Stomach (tissue), 9 donors: ENCODE data around the gene SRSF4. TPM values are rescaled to one million over a fixed set of nuclear protein-coding genes. Genes with fewer than 3 reads are reported as not detected.
"Not testable (repeated sequence)": the region's sequence is repeated elsewhere in the genome, so short reads cannot be mapped to it uniquely, and the experiment has no call there.

Experiments
- DNase-seq, 2 donors: peaks; one replicate each; pipeline versions ENCODE4 v3.0.0 to v3.0.0-alpha.2; 2013 to 2019
- H3K27ac ChIP-seq, 5 donors: fragments of 200-600 bp in 4 of 5; sonication (generic) in 4 of 5; one replicate each; pipeline ENCODE4 v1.5.1; 2013 to 2019; ENCODE audit warnings: mild to moderate bottlenecking in 1 of 5, moderate library complexity in 1 of 5
- H3K27me3 ChIP-seq, 3 donors: fragments of 200-600 bp; sonication (generic); one replicate each; pipeline ENCODE4 v1.5.1; 2017 to 2019; ENCODE audit warnings: mixed run types in 1 of 3
- H3K36me3 ChIP-seq, 4 donors: fragments of 200-600 bp; sonication (generic); 1 replicate in 3 of 4; 2 replicates in 1 of 4; pipeline ENCODE4 v1.5.1; 2016 to 2019
- H3K4me1 ChIP-seq, 4 donors: fragments of 200-600 bp; sonication (generic); one replicate each; pipeline ENCODE4 v1.5.1; 2016 to 2019
- H3K4me3 ChIP-seq, 4 donors: fragments of 200-600 bp; sonication (generic) in 3 of 4; one replicate each; pipeline ENCODE4 v1.5.1; 2016 to 2019; ENCODE audit warnings: mild to moderate bottlenecking in 1 of 4
- H3K9me3 ChIP-seq, 4 donors: fragments of 200-600 bp; sonication (generic); one replicate each; pipeline ENCODE4 v1.5.1; 2016 to 2019
- EP300 ChIP-seq: sonication (generic); formaldehyde crosslinking; IDR thresholded peaks from one replicate; pipeline ENCODE4 v1.6.1; 2017; ENCODE audit warnings: antibody characterized with exemption
- POLR2A ChIP-seq, 4 donors: fragments of 450-650 bp; IDR thresholded peaks; one replicate each; pipeline ENCODE4 v1.6.1; 2016; ENCODE audit warnings: antibody characterized with exemption in 4 of 4, control low read depth in 2 of 4, mild to moderate bottlenecking in 1 of 4, moderate library complexity in 1 of 4
- POLR2AphosphoS5 ChIP-seq, 3 donors: sonication (generic); formaldehyde crosslinking; IDR thresholded peaks; one replicate each; pipeline ENCODE4 v1.6.1; 2016; ENCODE audit warnings: antibody characterized with exemption in 3 of 3
- WGBS, 5 donors: extraction: QIAGEN DNeasy Blood & Tissue Kit in 3 of 5; methylation state at CpG; one replicate each; pipeline versions ENCODE4 v1.1.5 to v1.1.7; 2013 to 2018; 5-methylcytosine and 5-hydroxymethylcytosine counted together
- intact Hi-C: fragments of 100-400 bp; cut with DNase I; formaldehyde crosslinking; loops from one replicate; pipeline ENCODE4 v1.15.1; 2023; ENCODE audit warnings: low total_unique reads
- polyA plus RNA-seq, 3 donors: library from polyadenylated mRNA; stranded (reverse); fragments of 200-250 nt; gene quantifications; one replicate each; pipeline ENCODE4 v1.2.3, GENCODE V29; 2013
- total RNA-seq, 5 donors: library from RNA; depleted of rRNA; stranded (reverse); fragments of >200 nt; gene quantifications; one replicate each; pipeline versions ENCODE4 v1.1.0 to v1.2.3, GENCODE V29; 2014 to 2016
- TF ChIP-seq, protein P1 (sequence below), 7 experiments: fragments of 450-650 bp in 4 of 7; fragments of 200-600 bp in 3 of 7; sonication (generic) in 3 of 7; IDR thresholded peaks; one replicate each; pipeline ENCODE4 v1.5.1; 2016 to 2019; ENCODE audit warnings: antibody characterized with exemption in 7 of 7, control low read depth in 2 of 7, mild to moderate bottlenecking in 1 of 7
- donor health status: healthy with polysubstance abuse.
- donor health status: Bipolar disorder and iron deficiency.
- donor health status: healthy.

Gene SRSF4
- total and polyA plus RNA-seq, 8 donors = 25.1 to 328 (median 53.1) TPM

DNA sequence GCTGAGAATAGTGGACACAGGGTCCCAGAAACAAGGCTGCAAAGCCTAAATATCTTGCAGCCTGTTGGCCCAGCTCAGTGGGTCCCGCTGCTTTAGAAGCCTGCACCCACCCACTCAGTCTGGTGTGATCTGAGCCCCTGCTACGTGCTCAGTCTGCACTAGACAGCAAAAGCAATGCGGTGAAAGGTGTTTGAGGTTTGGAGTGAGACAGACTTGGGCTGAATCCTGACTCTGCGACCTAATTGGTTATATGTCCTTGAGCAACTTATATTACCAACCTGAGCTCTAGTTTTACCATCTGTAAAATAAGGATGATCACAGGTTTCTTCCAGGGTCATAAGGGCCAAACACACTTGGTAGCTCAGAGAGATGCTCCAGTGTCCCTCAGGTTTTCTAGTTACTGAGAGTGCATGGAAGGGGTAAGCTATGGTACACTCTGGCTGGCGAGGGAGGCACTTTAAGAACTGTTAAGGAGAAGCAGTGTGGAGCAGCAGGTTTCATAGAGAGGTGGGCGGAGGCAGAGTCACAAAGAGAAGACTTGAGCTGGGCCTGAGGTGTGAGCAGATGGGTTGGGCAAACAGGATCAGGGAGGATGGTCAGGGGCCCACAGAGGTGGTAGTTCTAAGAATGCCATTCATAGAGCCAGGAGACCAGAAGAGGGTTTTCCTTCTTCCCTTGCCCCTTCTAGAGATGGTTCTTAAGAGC is 68.1 kb downstream of the SRSF4 start:
- DNase-seq = no peak
- Histone ChIP-seq H3K27me3 (no peaks in the 10 kb centered on the region), H3K36me3 (peaks cover 7 to 92% (median 78%) of the 10 kb centered on the region in 4 donors), H3K27ac (no peak overlapping the region), H3K4me3 (no peak overlapping the region), H3K4me1 (no peaks in the 10 kb centered on the region), H3K9me3 (no peaks in the 10 kb centered on the region)
- no peak for TF ChIP-seq EP300
- no peak for TF ChIP-seq POLR2AphosphoS5 (IDR thresholded peaks at IDR 0.05)
- TF ChIP-seq, protein P1, sequence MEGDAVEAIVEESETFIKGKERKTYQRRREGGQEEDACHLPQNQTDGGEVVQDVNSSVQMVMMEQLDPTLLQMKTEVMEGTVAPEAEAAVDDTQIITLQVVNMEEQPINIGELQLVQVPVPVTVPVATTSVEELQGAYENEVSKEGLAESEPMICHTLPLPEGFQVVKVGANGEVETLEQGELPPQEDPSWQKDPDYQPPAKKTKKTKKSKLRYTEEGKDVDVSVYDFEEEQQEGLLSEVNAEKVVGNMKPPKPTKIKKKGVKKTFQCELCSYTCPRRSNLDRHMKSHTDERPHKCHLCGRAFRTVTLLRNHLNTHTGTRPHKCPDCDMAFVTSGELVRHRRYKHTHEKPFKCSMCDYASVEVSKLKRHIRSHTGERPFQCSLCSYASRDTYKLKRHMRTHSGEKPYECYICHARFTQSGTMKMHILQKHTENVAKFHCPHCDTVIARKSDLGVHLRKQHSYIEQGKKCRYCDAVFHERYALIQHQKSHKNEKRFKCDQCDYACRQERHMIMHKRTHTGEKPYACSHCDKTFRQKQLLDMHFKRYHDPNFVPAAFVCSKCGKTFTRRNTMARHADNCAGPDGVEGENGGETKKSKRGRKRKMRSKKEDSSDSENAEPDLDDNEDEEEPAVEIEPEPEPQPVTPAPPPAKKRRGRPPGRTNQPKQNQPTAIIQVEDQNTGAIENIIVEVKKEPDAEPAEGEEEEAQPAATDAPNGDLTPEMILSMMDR (IDR thresholded peaks at IDR 0.05) = no peak
- TF ChIP-seq POLR2A (IDR thresholded peaks at IDR 0.05) = no peak
- intact Hi-C loops = no loop called here
- WGBS, 5 donors = 69 to 85% (median 74%) methylated on average over 6 of the region's 6 CpGs

DNA sequence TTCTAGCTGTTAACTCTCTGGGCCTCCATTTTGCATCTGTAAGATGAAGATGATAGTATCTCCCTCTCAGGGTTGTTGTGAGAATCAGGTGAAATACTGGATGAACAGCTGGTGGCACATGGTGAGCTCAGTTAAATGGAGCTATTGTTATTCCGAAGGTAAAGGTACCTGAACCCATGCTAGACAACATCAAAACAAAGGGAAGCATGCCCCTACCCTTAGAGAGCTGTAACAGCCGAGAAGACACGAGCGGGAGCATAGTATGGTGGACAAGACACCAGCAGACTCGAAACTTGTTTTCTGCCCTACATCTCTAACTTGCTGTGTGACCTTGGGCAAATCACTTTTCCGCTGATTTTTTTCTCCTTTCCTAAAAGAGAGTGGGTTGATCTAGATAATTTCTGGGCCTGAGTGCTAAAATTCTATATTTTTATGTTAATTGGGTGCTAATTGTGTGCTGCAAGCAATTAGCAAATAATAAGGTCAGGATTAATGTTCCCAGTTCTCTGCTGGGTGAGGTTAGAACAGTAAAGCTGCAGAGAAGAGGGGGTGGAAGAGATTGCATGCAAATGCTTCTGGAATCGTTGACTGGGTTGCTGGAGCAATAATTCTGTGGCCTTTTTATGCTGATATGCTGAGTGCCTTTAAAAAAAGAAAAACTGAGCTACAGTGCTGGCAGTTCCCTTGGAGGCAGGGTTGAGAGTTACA is 68.8 kb downstream of the SRSF4 start:
- H3K4me3 ChIP-seq = no peak overlapping the region
- DNase-seq = no peak
- no peaks in the 10 kb centered on the region for H3K9me3 ChIP-seq
- no peaks in the 10 kb centered on the region for H3K4me1 ChIP-seq
- H3K36me3 ChIP-seq = peaks cover 7 to 85% (median 72%) of the 10 kb centered on the region in 4 donors
- 88 to 92% (median 89%) methylated on average over 7 of the region's 7 CpGs for WGBS, 5 donors
- no peaks in the 10 kb centered on the region for H3K27me3 ChIP-seq
- no peak overlapping the region for H3K27ac ChIP-seq
- intact Hi-C loops = no loop called here
- TF ChIP-seq, protein P1 (IDR thresholded peaks at IDR 0.05) = no peak
- no peak for TF ChIP-seq POLR2AphosphoS5 (IDR thresholded peaks at IDR 0.05)
- TF ChIP-seq EP300 = no peak
- TF ChIP-seq POLR2A (IDR thresholded peaks at IDR 0.05) = no peak

DNA sequence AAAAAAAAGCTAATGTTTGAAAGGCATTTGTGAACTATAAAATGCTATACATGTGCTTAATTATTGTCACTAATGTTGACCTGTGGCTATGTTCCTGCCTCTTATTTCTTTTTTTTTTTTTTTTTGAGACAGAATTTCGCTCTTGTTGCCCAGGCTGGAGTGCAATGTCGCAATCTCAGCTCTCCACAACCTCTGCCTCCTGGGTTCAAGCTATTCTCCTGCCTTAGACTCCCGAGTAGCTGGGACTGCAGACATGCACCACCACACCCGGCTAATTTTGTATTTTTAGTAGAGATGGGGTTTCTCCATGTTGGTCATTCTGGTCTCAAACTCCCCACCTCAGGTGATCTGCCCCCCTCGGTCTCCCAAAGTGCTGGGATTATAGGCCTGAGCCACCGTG is 73.7 kb downstream of the SRSF4 start:
- peaks cover 7 to 40% (median 33%) of the 10 kb centered on the region in 4 donors for H3K36me3 ChIP-seq
- H3K27ac ChIP-seq = not testable (repeated sequence)

DNA sequence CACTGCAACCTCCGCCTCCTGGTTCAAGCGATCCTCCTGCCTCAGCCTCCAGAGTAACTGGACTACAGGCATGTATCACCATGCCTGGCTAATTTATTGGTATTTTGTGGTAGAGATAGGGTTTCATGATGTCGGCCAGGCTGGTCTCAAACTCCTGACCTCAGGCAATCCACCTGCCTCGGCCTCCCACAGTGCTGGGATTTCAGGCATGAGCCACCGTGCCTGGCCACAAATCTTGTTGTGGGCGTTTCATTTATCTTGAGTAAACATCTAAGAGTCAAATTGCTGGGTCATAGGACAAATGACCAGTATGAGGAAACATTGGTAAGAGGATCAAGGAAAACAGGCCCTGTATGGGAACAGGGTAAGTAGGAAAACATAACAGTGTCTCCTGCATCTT is 75.9 kb downstream of the SRSF4 start:
- H3K4me1 ChIP-seq = no peaks in the 10 kb centered on the region
- H3K9me3 ChIP-seq = no peaks in the 10 kb centered on the region
- H3K27me3 ChIP-seq = no peaks in the 10 kb centered on the region
- TF ChIP-seq EP300 (no peak), POLR2A (IDR thresholded peaks at IDR 0.05) (no peak), POLR2AphosphoS5 (IDR thresholded peaks at IDR 0.05) (no peak)
- TF ChIP-seq, protein P1 (IDR thresholded peaks at IDR 0.05) = no peak
- intact Hi-C loops = no loop called here
- no peak overlapping the region for H3K4me3 ChIP-seq
- H3K27ac ChIP-seq = no peak overlapping the region
- peaks cover 7 to 40% (median 32%) of the 10 kb centered on the region in 4 donors for H3K36me3 ChIP-seq
- DNase-seq = no peak
- 58 to 82% (median 69%) methylated on average over 6 of the region's 6 CpGs for WGBS, 5 donors

More for the DNA sequence above, 73.7 kb downstream of the SRSF4 start:
- H3K4me3 ChIP-seq, H3K27me3 ChIP-seq, DNase-seq, intact Hi-C loops, H3K4me1 ChIP-seq, H3K9me3 ChIP-seq: not testable (repeated sequence)
- 97 to 99% (median 98%) methylated on average over 6 of the region's 6 CpGs for WGBS, 5 donors

DNA sequence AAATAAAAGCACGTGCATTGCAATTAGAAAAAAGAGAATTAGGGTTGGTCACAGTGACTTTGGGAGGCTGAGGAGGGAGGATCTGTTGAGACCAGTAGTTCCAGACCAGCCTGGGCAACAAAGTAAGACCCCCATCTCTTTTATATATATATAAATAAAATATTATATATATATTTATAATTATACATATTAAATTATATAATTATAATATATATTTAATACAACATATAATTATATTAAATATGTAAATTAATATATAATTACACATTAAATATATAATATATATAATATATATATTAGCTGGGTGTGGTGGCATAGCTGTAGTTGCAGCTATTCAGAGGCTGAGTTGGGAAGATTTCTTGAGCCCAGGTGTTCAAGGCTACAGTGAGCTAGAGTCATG is 81.2 kb downstream of the SRSF4 start:
- no peak overlapping the region for H3K4me3 ChIP-seq
- DNase-seq = no peak
- intact Hi-C loops = no loop called here
- no peaks in the 10 kb centered on the region for H3K27me3 ChIP-seq
- no peaks in the 10 kb centered on the region for H3K9me3 ChIP-seq
- TF ChIP-seq POLR2A (IDR thresholded peaks at IDR 0.05) = no peak
- TF ChIP-seq, protein P1 (IDR thresholded peaks at IDR 0.05) = no peak
- TF ChIP-seq EP300 = no peak
- TF ChIP-seq POLR2AphosphoS5 (IDR thresholded peaks at IDR 0.05) = no peak
- H3K27ac ChIP-seq = no peak overlapping the region
- peaks cover 0 to 50% (median 38%) of the 10 kb centered on the region in 4 donors for H3K36me3 ChIP-seq
- no peaks in the 10 kb centered on the region for H3K4me1 ChIP-seq
- WGBS, 5 donors = 93 to 98% (median 96%) methylated on average over 1 of the region's 1 CpG
